Tibial nerve (tissue), 4 donors: ENCODE results near the gene CAP1. TPM values are rescaled to one million over a fixed set of nuclear protein-coding genes. Genes with fewer than 3 reads are reported as not detected.

ENCODE experiments used
- DNase-seq, 2 donors: peaks; one replicate each; pipeline ENCODE4 v3.0.0-alpha.2; 2019; ENCODE audit warnings: low spot score in 2 of 2
- H3K27ac ChIP-seq, 4 donors: fragments of 200-600 bp; sonication (generic) in 3 of 4; one replicate each; pipeline ENCODE4 v1.5.1; 2017 to 2019; ENCODE audit warnings: mild to moderate bottlenecking in 1 of 4
- H3K27me3 ChIP-seq, 2 donors: fragments of 200-600 bp; sonication (generic) in 1 of 2; one replicate each; pipeline versions ENCODE4 v1.5.1 to v1.6.0; 2017 to 2019
- H3K36me3 ChIP-seq, 3 donors: fragments of 200-600 bp; sonication (generic); one replicate each; pipeline ENCODE4 v1.5.1; 2018 to 2019
- H3K4me1 ChIP-seq, 4 donors: fragments of 200-600 bp; sonication (generic) in 3 of 4; one replicate each; pipeline ENCODE4 v1.5.1; 2017 to 2019
- H3K4me3 ChIP-seq, 4 donors: fragments of 200-600 bp; sonication (generic) in 3 of 4; one replicate each; pipeline ENCODE4 v1.5.1; 2017 to 2019; ENCODE audit warnings: mild to moderate bottlenecking in 1 of 4, moderate library complexity in 1 of 4
- H3K9me3 ChIP-seq, 4 donors: fragments of 200-600 bp; sonication (generic) in 3 of 4; one replicate each; pipeline ENCODE4 v1.5.1; 2017 to 2019
- EP300 ChIP-seq, 2 donors: sonication (generic); formaldehyde crosslinking; IDR thresholded peaks; one replicate each; pipeline ENCODE4 v1.6.1; 2017; ENCODE audit warnings: antibody characterized with exemption in 2 of 2, mild to moderate bottlenecking in 1 of 2
- POLR2A ChIP-seq, 2 donors: fragments of 450-650 bp; IDR thresholded peaks; one replicate each; pipeline ENCODE4 v1.6.1; 2017; ENCODE audit warnings: antibody characterized with exemption in 2 of 2, mild to moderate bottlenecking in 2 of 2, moderate library complexity in 2 of 2
- WGBS, 2 donors: methylation state at CpG; one replicate each; pipeline ENCODE4 v1.1.5; 2018; 5-methylcytosine and 5-hydroxymethylcytosine counted together
- total RNA-seq, 4 donors: library from RNA; depleted of rRNA; stranded (reverse); fragments of >200 nt; gene quantifications; one replicate each; pipeline ENCODE4 v1.1.0, GENCODE V29; 2016
- TF ChIP-seq, protein P1 (sequence below), 5 experiments: fragments of 200-600 bp in 3 of 5; fragments of 450-650 bp in 2 of 5; sonication (generic) in 3 of 5; IDR thresholded peaks; one replicate each; pipeline ENCODE4 v1.5.1; 2016 to 2019; ENCODE audit warnings: antibody characterized with exemption in 5 of 5, mild to moderate bottlenecking in 3 of 5, moderate library complexity in 2 of 5

Gene CAP1
- total RNA-seq, 4 donors from 2014 or later: 210 to 281 (median 227) TPM

DNA sequence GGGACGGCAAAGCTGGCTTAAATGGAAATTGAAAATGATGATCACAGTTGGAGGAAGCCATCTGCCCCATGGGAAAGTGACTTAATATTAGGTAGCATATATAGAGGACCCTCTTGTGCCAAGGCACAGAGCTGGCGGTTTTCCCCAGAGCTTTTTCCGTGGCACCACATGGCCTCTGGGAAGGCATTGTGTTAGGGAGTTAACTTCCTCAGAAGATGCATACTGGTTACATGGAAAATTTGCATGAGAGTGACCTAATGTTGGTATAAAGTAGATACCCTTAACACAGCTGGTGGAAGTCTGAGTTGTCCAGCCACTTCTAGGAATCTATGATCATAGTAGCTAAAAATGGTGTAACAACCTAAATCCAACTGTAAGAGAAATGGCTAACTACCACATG lies 27.3 kb downstream of the CAP1 start:
- no peaks in the 10 kb centered on the region for H3K27me3 ChIP-seq
- TF ChIP-seq EP300 (IDR thresholded peaks at IDR 0.05): no peak
- TF ChIP-seq, protein P1, sequence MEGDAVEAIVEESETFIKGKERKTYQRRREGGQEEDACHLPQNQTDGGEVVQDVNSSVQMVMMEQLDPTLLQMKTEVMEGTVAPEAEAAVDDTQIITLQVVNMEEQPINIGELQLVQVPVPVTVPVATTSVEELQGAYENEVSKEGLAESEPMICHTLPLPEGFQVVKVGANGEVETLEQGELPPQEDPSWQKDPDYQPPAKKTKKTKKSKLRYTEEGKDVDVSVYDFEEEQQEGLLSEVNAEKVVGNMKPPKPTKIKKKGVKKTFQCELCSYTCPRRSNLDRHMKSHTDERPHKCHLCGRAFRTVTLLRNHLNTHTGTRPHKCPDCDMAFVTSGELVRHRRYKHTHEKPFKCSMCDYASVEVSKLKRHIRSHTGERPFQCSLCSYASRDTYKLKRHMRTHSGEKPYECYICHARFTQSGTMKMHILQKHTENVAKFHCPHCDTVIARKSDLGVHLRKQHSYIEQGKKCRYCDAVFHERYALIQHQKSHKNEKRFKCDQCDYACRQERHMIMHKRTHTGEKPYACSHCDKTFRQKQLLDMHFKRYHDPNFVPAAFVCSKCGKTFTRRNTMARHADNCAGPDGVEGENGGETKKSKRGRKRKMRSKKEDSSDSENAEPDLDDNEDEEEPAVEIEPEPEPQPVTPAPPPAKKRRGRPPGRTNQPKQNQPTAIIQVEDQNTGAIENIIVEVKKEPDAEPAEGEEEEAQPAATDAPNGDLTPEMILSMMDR (IDR thresholded peaks at IDR 0.05): no peak
- no peak for TF ChIP-seq POLR2A (IDR thresholded peaks at IDR 0.05)
- H3K36me3 ChIP-seq: peaks cover 3 to 100% (median 70%) of the 10 kb centered on the region in 3 donors
- WGBS, 2 donors: 80 to 90% methylated on average over 3 of the region's 3 CpGs
- no peak overlapping the region for H3K4me3 ChIP-seq
- peaks cover 0 to 23% (median 9%) of the 10 kb centered on the region in 4 donors for H3K4me1 ChIP-seq
- H3K9me3 ChIP-seq: no peaks in the 10 kb centered on the region
- DNase-seq: no peak
- H3K27ac ChIP-seq: no peak overlapping the region

DNA sequence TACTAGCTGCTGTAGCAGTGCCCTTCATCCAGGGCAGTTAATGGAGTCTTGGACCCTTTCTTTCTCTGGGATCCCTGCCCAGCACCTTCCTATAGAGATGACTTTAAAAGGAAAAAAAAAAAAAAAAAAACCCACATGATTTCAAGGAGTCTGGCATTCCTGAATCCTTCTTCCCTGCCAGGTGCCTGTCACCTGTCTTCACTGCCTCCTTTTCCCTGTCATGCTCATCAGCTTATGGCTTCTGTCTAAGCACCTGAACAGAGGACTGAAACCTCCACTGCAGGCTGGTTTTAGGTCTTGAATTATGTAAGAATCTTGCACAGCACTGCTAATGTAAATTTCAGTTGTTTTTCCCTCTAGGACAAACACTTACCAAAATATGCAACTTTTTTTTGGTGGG lies 31.6 kb downstream of the CAP1 start:
- Histone ChIP-seq H3K36me3 (peaks cover 3 to 82% (median 52%) of the 10 kb centered on the region in 3 donors), H3K27ac (no peak overlapping the region), H3K9me3 (no peaks in the 10 kb centered on the region), H3K4me1 (peaks cover 0 to 14% (median 5%) of the 10 kb centered on the region in 4 donors), H3K4me3 (no peak overlapping the region), H3K27me3 (no peaks in the 10 kb centered on the region)
- DNase-seq: no peak
- TF ChIP-seq, protein P1 (IDR thresholded peaks at IDR 0.05): no peak
- no peak for TF ChIP-seq EP300 (IDR thresholded peaks at IDR 0.05)
- no peak for TF ChIP-seq POLR2A (IDR thresholded peaks at IDR 0.05)

DNA sequence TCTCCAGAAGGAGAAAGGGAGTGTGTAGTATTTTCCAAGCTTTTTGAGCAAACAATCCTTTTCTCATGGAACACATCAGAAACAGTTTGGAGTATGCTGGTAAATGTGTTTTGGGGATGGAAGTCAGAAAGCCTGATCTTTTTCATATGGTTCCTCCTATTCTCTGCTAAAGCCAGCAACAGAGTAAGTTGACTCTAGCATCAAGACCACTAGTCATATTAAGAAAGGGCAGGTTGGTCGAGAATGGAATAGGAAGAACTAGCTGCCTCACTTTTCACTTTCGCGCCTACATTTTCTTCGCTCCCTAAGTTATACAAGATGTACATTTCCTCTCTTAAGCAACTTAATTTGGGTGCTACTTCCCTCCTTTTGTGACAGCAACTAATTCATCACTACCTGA lies 32.5 kb downstream of the CAP1 start:
- no peak overlapping the region for H3K4me3 ChIP-seq
- H3K27me3 ChIP-seq: no peaks in the 10 kb centered on the region
- DNase-seq: no peak
- no peak overlapping the region for H3K27ac ChIP-seq
- TF ChIP-seq EP300 (IDR thresholded peaks at IDR 0.05) (no peak), POLR2A (IDR thresholded peaks at IDR 0.05) (no peak)
- TF ChIP-seq, protein P1 (IDR thresholded peaks at IDR 0.05): no peak
- 89% methylated on average over 4 of the region's 4 CpGs for WGBS, 2 donors
- H3K36me3 ChIP-seq: peaks cover under 1 to 72% (median 43%) of the 10 kb centered on the region in 3 donors
- no peaks in the 10 kb centered on the region for H3K9me3 ChIP-seq
- H3K4me1 ChIP-seq: peaks cover 0 to 19% (median 11%) of the 10 kb centered on the region in 4 donors

DNA sequence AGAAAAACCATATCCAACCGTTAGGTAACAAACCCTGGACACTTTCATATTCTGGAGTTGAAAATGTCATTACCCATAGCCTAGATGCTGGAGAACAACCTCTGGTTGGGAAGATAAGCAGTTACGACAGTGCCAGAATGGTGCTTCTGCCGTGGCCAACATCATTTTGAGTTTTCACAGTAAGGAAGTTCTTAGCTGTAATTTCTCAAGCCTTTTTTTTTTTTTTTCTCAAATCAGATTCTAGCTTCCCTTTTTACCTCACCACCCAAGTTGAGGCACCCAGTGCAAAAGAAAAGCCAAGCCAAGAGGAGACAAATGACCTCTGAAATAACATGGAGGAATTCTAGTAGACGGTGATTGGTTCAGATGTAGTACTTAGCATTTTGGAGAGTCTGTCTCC lies 34.7 kb downstream of the CAP1 start:
- Histone ChIP-seq H3K27me3 (no peaks in the 10 kb centered on the region), H3K9me3 (no peaks in the 10 kb centered on the region), H3K4me3 (no peak overlapping the region), H3K4me1 (peaks cover 0 to 24% (median 11%) of the 10 kb centered on the region in 4 donors), H3K27ac (peak overlapping the region in 2 of 4 donors; percentile 50 to 84), H3K36me3 (peaks cover 0 to 61% (median 23%) of the 10 kb centered on the region in 3 donors)
- TF ChIP-seq EP300 (IDR thresholded peaks at IDR 0.05) (no peak), POLR2A (IDR thresholded peaks at IDR 0.05) (no peak)
- TF ChIP-seq, protein P1 (IDR thresholded peaks at IDR 0.05): no peak
- WGBS, 2 donors: 83 to 84% methylated on average over 4 of the region's 4 CpGs
- DNase-seq: no peak

DNA sequence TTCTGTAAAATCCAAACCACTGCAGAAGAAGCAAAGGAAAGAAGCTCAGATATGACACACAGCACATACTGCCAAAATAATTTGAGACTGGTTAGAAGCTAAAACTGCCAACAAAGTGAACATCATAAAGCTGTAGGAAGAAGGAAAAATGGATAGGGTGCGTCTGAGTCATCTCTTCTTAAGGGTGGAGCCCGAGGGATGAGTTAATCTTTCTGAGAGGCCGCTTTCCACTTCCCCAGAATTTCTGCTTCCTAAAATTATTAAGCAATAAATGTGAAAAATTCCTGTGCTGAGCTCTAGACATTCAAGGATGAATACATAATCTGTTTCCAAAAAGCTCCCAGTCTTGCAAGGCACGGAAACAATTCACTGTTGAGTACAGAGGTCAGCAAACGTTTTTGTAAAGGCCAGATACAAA lies 36.4 kb downstream of the CAP1 start:
- peak overlapping the region; percentile 4 to 84 (median 58) for H3K27ac ChIP-seq
- no peak for TF ChIP-seq POLR2A (IDR thresholded peaks at IDR 0.05)
- TF ChIP-seq EP300 (IDR thresholded peaks at IDR 0.05): peak in 1 of 2 donors; percentile 27
- H3K36me3 ChIP-seq: peaks cover 0 to 46% (median 6%) of the 10 kb centered on the region in 3 donors
- H3K27me3 ChIP-seq: no peaks in the 10 kb centered on the region
- 17 to 21% methylated on average over 5 of the region's 5 CpGs for WGBS, 2 donors
- H3K4me1 ChIP-seq: peaks cover 0 to 24% (median 11%) of the 10 kb centered on the region in 4 donors
- no peaks in the 10 kb centered on the region for H3K9me3 ChIP-seq
- H3K4me3 ChIP-seq: no peak overlapping the region
- no peak for DNase-seq
